Heart right ventricle (tissue), 16 donors: ENCODE results near the gene PPM1F. TPM values are rescaled to one million over a fixed set of nuclear protein-coding genes. Genes with fewer than 3 reads are reported as not detected.

ENCODE experiments used
- ATAC-seq, 8 donors: fragments of 200-7000 bp; cut with Tn5 transposase; one replicate each; pipeline ENCODE4 v1.9.1; 2020; ENCODE audit warnings: mild to moderate bottlenecking in 8 of 8, moderate library complexity in 8 of 8, moderate number of reproducible peaks in 1 of 8
- DNase-seq, 2 donors: peaks; one replicate each; pipeline ENCODE4 v3.0.0-alpha.2; 2020
- H3K27ac ChIP-seq, 10 donors: fragments of 200-600 bp; sonication (generic) in 2 of 10; one replicate each; pipeline versions ENCODE4 v1.5.0 to v1.8.0; 2020 to 2022; ENCODE audit warnings: mild to moderate bottlenecking in 3 of 10
- H3K27me3 ChIP-seq, 7 donors: fragments of 200-600 bp; one replicate each; pipeline ENCODE4 v1.8.0; 2021 to 2022; ENCODE audit warnings: mild to moderate bottlenecking in 2 of 7
- H3K36me3 ChIP-seq, 9 donors: fragments of 200-600 bp; sonication (generic) in 1 of 9; one replicate each; pipeline versions ENCODE4 v1.5.0 to v1.8.0; 2020 to 2022; ENCODE audit warnings: mild to moderate bottlenecking in 2 of 9
- H3K4me1 ChIP-seq, 9 donors: fragments of 200-600 bp; sonication (generic) in 1 of 9; one replicate each; pipeline versions ENCODE4 v1.5.0 to v1.8.0; 2020 to 2022; ENCODE audit warnings: mild to moderate bottlenecking in 4 of 9
- H3K4me3 ChIP-seq, 10 donors: fragments of 200-600 bp; sonication (generic) in 2 of 10; one replicate each; pipeline versions ENCODE4 v1.5.0 to v1.8.0; 2020 to 2022; ENCODE audit warnings: mild to moderate bottlenecking in 7 of 10, moderate library complexity in 2 of 10
- H3K9me3 ChIP-seq, 11 donors: fragments of 200-600 bp in 10 of 11; sonication (generic) in 2 of 11; one replicate each; pipeline versions ENCODE4 v1.5.0 to v1.8.0; 2013 to 2022; ENCODE audit warnings: mild to moderate bottlenecking in 2 of 11, control low read depth in 1 of 11, moderate library complexity in 1 of 11
- CTCF ChIP-seq, 9 donors: fragments of 200-600 bp; sonication (generic) in 2 of 9; IDR thresholded peaks; one replicate each; pipeline versions ENCODE4 v1.5.0 to v1.8.0; 2021 to 2022; ENCODE audit warnings: antibody characterized with exemption in 9 of 9, mild to moderate bottlenecking in 5 of 9, moderate library complexity in 1 of 9
- WGBS, 2 donors: extraction: QIAGEN DNeasy Blood & Tissue Kit; methylation state at CpG; one replicate each; pipeline ENCODE4 v1.1.7; 2013; ENCODE audit warnings: inconsistent platforms in 1 of 2; 5-methylcytosine and 5-hydroxymethylcytosine counted together
- intact Hi-C, 10 donors: fragments of 100-400 bp; cut with DNase I; formaldehyde crosslinking; loops; one replicate each; pipeline versions ENCODE4 v1.11.1 to v1.14.2; 2022
- polyA plus RNA-seq, 2 donors: library from polyadenylated mRNA; stranded (reverse); fragments of 200-250 nt; gene quantifications; one replicate each; pipeline ENCODE4 v1.2.3, GENCODE V29; 2013
- total RNA-seq, 10 donors: library from RNA; stranded (reverse); fragmentation: NEBNext Ultra II Directional in 3 of 10; extraction: Animal tissue kit (Norgen Biotek cat#: 25700) in 3 of 10; gene quantifications; one replicate each; pipeline versions ENCODE4 v1.2.1 to v1.2.4, GENCODE V29; 2021 to 2023
- donor health status: Arrhythmogenic right ventricular cardiomyopathy.
- donor health status: ischemic (EF 13 %, LVEDD 7.1; RV severe dilation, severe dysfunction).
- donor health status: healthy with polysubstance abuse.
- donor health status: DM: no; HTN: yes; CAD: no.
- donor health status: DM: no; HTN: no; CAD: no.
- donor health status: ischemic (EF 25% LVEDD 6.9; RV normal size, moderate dysfunction).
- donor health status: ischemic (EF 25% LVEDD 5.7; RV mildly dilated, moderate dysfunction).
- donor health status: healthy.
- donor health status: DM: yes; HTN: yes; CAD: no.
- donor health status: Ischemic cardiomyopathy.
- donor health status: ischemic (EF 35%, LVEDD 5.7; RV mildly dilated, moderate dysfunction).
- donor health status: nonischemic (EF 11% LVEDD 7.7; RV severe dilation, severe dysfunction).
- donor health status: DM: yes; HTN: yes; CAD: no.
- donor health status: PGD.
- donor health status: ischemic (EF 29% LVEDD 5.4; RV normal size, mild dysfunction).
- donor health status: nonischemic (EF 23%, LVEDD 6.1; RV moderate dilation, normal function).

Gene PPM1F
- total and polyA plus RNA-seq, 12 donors, result 11.8 to 31.4 (median 18.1) TPM

GRCh38 chr22:21921184-21921721, 31.4 kb downstream of the PPM1F start:
- Histone ChIP-seq H3K9me3 (no peaks in the 10 kb centered on the region), H3K4me3 (no peak overlapping the region), H3K4me1 (peaks cover 0 to 13% (median 7%) of the 10 kb centered on the region in 9 donors), H3K27me3 (no peaks in the 10 kb centered on the region), H3K27ac (no peak overlapping the region), H3K36me3 (peaks cover 0 to 76% (median 20%) of the 10 kb centered on the region in 9 donors)
- intact Hi-C loops, result no loop called here
- WGBS, 2 donors, result 85 to 89% methylated on average over 13 of the region's 13 CpGs
- no peak for TF ChIP-seq CTCF (IDR thresholded peaks at IDR 0.05)
- no peak for ATAC-seq
- DNase-seq, result no peak

GRCh38 chr22:21920341-21921183, 32.1 kb downstream of the PPM1F start:
- intact Hi-C loops, result no loop called here
- TF ChIP-seq CTCF (IDR thresholded peaks at IDR 0.05), result no peak
- 85 to 90% methylated on average over 16 of the region's 16 CpGs for WGBS, 2 donors
- Histone ChIP-seq H3K4me1 (peaks cover 0 to 13% (median 7%) of the 10 kb centered on the region in 9 donors), H3K27me3 (no peaks in the 10 kb centered on the region), H3K27ac (no peak overlapping the region), H3K4me3 (no peak overlapping the region), H3K36me3 (peaks cover 0 to 69% (median 20%) of the 10 kb centered on the region in 9 donors), H3K9me3 (no peaks in the 10 kb centered on the region)
- no peak for DNase-seq
- no peak for ATAC-seq

- Histone ChIP-seq H3K4me3 (no peak overlapping the region), H3K9me3 (no peaks in the 10 kb centered on the region), H3K4me1 (peaks cover 0 to 13% (median 7%) of the 10 kb centered on the region in 9 donors), H3K36me3 (peaks cover 0 to 60% (median 20%) of the 10 kb centered on the region in 9 donors), H3K27ac (no peak overlapping the region), H3K27me3 (no peaks in the 10 kb centered on the region)
- intact Hi-C loops, result no loop called here
- DNase-seq (no peak), ATAC-seq (no peak)
- no peak for TF ChIP-seq CTCF (IDR thresholded peaks at IDR 0.05)
- WGBS, 2 donors, result 84% methylated on average over 20 of the region's 20 CpGs
Observed at GRCh38 chr22:21919526-21920307, 32.9 kb downstream of the PPM1F start.

- Histone ChIP-seq H3K9me3 (no peaks in the 10 kb centered on the region), H3K4me3 (no peak overlapping the region), H3K27ac (no peak overlapping the region), H3K4me1 (peaks cover 0 to 13% (median 7%) of the 10 kb centered on the region in 9 donors), H3K27me3 (no peaks in the 10 kb centered on the region), H3K36me3 (peaks cover 0 to 50% (median 16%) of the 10 kb centered on the region in 9 donors)
- intact Hi-C loops, result no loop called here
- TF ChIP-seq CTCF (IDR thresholded peaks at IDR 0.05), result no peak
- whole genome bisulfite sequencing, 2 donors, result 95 to 96% methylated on average over 12 of the region's 12 CpGs
- DNase-seq (no peak), ATAC-seq (no peak)
Observed at GRCh38 chr22:21918466-21919185, 34.0 kb downstream of the PPM1F start.
